Measurements from ENCODE around the gene ADO. TPM values are rescaled to one million over a fixed set of nuclear protein-coding genes. Genes with fewer than 3 reads are reported as not detected.

Gene ADO
- total and polyA plus RNA-seq, 10 of the 15 experiments (the other 5 are each of a cell fraction or from before 2014, with no cell fraction given), result 4.3 to 44.6 (median 18.7) TPM

DNA sequence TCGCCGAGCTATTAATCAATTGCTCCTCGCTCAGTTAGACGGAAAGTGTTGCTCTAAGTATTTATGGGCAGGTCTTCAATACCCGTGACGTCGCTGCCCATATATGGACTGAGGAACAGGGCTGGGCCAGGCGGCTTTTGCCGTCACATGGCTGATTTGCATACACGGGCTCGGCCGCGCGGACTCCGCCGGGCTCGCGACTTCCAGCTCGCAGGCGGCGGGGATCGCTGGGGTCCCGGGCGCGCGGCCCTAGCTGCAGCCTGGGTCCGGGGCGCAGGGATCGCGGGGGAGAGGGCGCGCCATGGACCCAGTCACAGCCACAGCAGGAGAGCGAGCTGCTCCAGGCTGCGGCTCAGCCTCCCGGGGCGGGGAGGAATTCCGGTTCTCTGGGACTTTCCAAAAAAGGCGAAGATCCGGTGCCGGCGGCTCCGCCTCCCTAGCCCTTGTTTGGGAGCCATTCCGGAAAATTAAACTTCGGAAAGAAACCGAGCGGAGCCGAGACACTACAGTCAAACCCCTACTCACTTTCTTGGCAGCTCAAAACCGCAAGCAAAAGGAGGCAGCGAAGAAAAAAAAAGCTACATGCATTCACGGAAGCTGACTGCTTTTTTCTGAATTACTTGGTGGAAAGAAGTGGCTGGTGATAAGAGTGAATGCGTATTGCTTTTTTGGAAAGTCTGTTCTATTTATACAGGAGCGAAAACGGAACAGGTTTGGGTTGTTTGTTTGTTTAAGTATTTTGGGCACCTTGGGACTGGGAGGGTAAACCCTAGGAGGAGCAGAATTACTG is 12.0 kb downstream of the ADO start, which contains the start of gene EGR2 (continued):
- TF ChIP-seq, protein P1, sequence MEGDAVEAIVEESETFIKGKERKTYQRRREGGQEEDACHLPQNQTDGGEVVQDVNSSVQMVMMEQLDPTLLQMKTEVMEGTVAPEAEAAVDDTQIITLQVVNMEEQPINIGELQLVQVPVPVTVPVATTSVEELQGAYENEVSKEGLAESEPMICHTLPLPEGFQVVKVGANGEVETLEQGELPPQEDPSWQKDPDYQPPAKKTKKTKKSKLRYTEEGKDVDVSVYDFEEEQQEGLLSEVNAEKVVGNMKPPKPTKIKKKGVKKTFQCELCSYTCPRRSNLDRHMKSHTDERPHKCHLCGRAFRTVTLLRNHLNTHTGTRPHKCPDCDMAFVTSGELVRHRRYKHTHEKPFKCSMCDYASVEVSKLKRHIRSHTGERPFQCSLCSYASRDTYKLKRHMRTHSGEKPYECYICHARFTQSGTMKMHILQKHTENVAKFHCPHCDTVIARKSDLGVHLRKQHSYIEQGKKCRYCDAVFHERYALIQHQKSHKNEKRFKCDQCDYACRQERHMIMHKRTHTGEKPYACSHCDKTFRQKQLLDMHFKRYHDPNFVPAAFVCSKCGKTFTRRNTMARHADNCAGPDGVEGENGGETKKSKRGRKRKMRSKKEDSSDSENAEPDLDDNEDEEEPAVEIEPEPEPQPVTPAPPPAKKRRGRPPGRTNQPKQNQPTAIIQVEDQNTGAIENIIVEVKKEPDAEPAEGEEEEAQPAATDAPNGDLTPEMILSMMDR (IDR thresholded peaks at IDR 0.05 in 2 of 3, conservative IDR thresholded peaks at IDR 0.05 in 1 of 3; ENCODE audit: control insufficient read depth in 2 of 3, extremely low read depth in 1 of 3, insufficient read depth in 1 of 3, low read depth in 3 of 3, low read length in 3 of 3), result no peak
- TF ChIP-seq, protein P2, sequence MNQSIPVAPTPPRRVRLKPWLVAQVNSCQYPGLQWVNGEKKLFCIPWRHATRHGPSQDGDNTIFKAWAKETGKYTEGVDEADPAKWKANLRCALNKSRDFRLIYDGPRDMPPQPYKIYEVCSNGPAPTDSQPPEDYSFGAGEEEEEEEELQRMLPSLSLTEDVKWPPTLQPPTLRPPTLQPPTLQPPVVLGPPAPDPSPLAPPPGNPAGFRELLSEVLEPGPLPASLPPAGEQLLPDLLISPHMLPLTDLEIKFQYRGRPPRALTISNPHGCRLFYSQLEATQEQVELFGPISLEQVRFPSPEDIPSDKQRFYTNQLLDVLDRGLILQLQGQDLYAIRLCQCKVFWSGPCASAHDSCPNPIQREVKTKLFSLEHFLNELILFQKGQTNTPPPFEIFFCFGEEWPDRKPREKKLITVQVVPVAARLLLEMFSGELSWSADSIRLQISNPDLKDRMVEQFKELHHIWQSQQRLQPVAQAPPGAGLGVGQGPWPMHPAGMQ (IDR thresholded peaks at IDR 0.05; ENCODE audit: borderline replicate concordance), result no peak
- TF ChIP-seq MYC (IDR thresholded peaks at IDR 0.05; ENCODE audit: insufficient read depth, insufficient read length, insufficient replicate concordance, low read length, severe bottlenecking) (no peak), NRF1 (conservative IDR thresholded peaks at IDR 0.05; ENCODE audit: low read depth, low read length) (no peak), PAX5 (IDR thresholded peaks at IDR 0.05; ENCODE audit: borderline replicate concordance, low read depth, low read length) (no peak), SUZ12 (IDR thresholded peaks at IDR 0.05; ENCODE audit: unreplicated experiment) (no peak), IKZF1 (conservative IDR thresholded peaks at IDR 0.05) (no peak; the same call in 1 of the 2 replicates), ESRRA (IDR thresholded peaks at IDR 0.05; ENCODE audit: low read length) (no peak), ZNF207 (IDR thresholded peaks at IDR 0.05; ENCODE audit: borderline replicate concordance) (0 out of 2 replicates have a peak, but pooled peaks have one; percentile 18), EZH2 (IDR thresholded peaks at IDR 0.05; ENCODE audit: borderline replicate concordance, control insufficient read depth, low read depth, low read length) (peak; percentile 99; the same call in 1 of the 2 replicates), EGR1 (IDR thresholded peaks at IDR 0.05; ENCODE audit: borderline replicate concordance in 1 of 2, low read depth in 2 of 2, low read length in 2 of 2) (no peak), BMI1 (IDR thresholded peaks at IDR 0.05; ENCODE audit: borderline replicate concordance) (no peak; the same call in 1 of the 2 replicates), SIX5 (IDR thresholded peaks at IDR 0.05; ENCODE audit: low read depth, low read length, severe bottlenecking) (no peak), MXI1 (IDR thresholded peaks at IDR 0.05; ENCODE audit: low read depth, low read length) (no peak), ETV6 (conservative IDR thresholded peaks at IDR 0.05 in 1 of 2, IDR thresholded peaks at IDR 0.05 in 1 of 2; ENCODE audit: borderline replicate concordance in 1 of 2, low read depth in 1 of 2) (no peak; a peak in 1 of 4 replicates)
- TF ChIP-seq, protein P3, sequence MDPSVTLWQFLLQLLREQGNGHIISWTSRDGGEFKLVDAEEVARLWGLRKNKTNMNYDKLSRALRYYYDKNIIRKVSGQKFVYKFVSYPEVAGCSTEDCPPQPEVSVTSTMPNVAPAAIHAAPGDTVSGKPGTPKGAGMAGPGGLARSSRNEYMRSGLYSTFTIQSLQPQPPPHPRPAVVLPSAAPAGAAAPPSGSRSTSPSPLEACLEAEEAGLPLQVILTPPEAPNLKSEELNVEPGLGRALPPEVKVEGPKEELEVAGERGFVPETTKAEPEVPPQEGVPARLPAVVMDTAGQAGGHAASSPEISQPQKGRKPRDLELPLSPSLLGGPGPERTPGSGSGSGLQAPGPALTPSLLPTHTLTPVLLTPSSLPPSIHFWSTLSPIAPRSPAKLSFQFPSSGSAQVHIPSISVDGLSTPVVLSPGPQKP (IDR thresholded peaks at IDR 0.05; ENCODE audit: low read depth, low read length), result peak; percentile 99
- TF ChIP-seq, protein P4, sequence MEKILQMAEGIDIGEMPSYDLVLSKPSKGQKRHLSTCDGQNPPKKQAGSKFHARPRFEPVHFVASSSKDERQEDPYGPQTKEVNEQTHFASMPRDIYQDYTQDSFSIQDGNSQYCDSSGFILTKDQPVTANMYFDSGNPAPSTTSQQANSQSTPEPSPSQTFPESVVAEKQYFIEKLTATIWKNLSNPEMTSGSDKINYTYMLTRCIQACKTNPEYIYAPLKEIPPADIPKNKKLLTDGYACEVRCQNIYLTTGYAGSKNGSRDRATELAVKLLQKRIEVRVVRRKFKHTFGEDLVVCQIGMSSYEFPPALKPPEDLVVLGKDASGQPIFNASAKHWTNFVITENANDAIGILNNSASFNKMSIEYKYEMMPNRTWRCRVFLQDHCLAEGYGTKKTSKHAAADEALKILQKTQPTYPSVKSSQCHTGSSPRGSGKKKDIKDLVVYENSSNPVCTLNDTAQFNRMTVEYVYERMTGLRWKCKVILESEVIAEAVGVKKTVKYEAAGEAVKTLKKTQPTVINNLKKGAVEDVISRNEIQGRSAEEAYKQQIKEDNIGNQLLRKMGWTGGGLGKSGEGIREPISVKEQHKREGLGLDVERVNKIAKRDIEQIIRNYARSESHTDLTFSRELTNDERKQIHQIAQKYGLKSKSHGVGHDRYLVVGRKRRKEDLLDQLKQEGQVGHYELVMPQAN (conservative IDR thresholded peaks at IDR 0.05), result 0 out of 2 replicates have a peak, but pooled peaks have one; percentile 8
- TF ChIP-seq, protein P5, sequence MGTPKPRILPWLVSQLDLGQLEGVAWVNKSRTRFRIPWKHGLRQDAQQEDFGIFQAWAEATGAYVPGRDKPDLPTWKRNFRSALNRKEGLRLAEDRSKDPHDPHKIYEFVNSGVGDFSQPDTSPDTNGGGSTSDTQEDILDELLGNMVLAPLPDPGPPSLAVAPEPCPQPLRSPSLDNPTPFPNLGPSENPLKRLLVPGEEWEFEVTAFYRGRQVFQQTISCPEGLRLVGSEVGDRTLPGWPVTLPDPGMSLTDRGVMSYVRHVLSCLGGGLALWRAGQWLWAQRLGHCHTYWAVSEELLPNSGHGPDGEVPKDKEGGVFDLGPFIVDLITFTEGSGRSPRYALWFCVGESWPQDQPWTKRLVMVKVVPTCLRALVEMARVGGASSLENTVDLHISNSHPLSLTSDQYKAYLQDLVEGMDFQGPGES (IDR thresholded peaks at IDR 0.05), result no peak
